Neuronal stem cell (in vitro differentiated cells): ENCODE results near the gene NFYC.

Experiments used
- DNase-seq: peaks from one replicate; pipeline ENCODE4 v3.0.0-alpha.2; 2013; ENCODE audit warnings: low spot score
- H2AFZ ChIP-seq: one replicate; pipeline ENCODE4 v1.6.1; 2013; ENCODE audit warnings: mild to moderate bottlenecking, low read length, inconsistent platforms
- H2AK5ac ChIP-seq: 2 replicates; pipeline ENCODE4 v1.6.1; 2013; ENCODE audit warnings: low read depth, mild to moderate bottlenecking, inconsistent platforms, low read length, moderate library complexity, mixed read lengths
- H2BK120ac ChIP-seq: 2 replicates; pipeline ENCODE4 v1.6.1; 2013; ENCODE audit warnings: low read depth, mild to moderate bottlenecking, inconsistent platforms, low read length, moderate library complexity, mixed read lengths
- H2BK12ac ChIP-seq: one replicate; pipeline ENCODE4 v1.6.1; 2013; ENCODE audit warnings: low read length, inconsistent platforms
- H2BK15ac ChIP-seq: 2 replicates; pipeline ENCODE4 v1.6.1; 2013; ENCODE audit warnings: mild to moderate bottlenecking, low read length, inconsistent platforms, mixed read lengths
- H2BK5ac ChIP-seq: one replicate; pipeline ENCODE4 v1.6.1; 2013; ENCODE audit warnings: inconsistent platforms, mild to moderate bottlenecking, low read length, moderate library complexity
- H3K14ac ChIP-seq: one replicate; pipeline ENCODE4 v1.6.1; 2013; ENCODE audit warnings: low read length, inconsistent platforms
- H3K18ac ChIP-seq: 2 replicates; pipeline ENCODE4 v1.6.1; 2013; ENCODE audit warnings: low read length, inconsistent platforms
- H3K23ac ChIP-seq: 2 replicates; pipeline ENCODE4 v1.6.1; 2013; ENCODE audit warnings: low read depth, mild to moderate bottlenecking, mixed read lengths, low read length, inconsistent platforms; ENCODE audit not compliant: poor library complexity
- H3K27ac ChIP-seq: replicated peaks from 3 replicates; pipeline ENCODE4 v1.5.1; 2013; ENCODE audit warnings: low read length, inconsistent platforms
- H3K27me3 ChIP-seq, 3 experiments: 2 replicates each; pipeline ENCODE4 v1.6.1; 2013; ENCODE audit warnings: low read length in 3 of 3, mild to moderate bottlenecking in 2 of 3, inconsistent platforms in 1 of 3, low read depth in 1 of 3, mixed read lengths in 1 of 3, moderate library complexity in 1 of 3; ENCODE audit not compliant: control insufficient read depth in 3 of 3, insufficient read depth in 3 of 3
- H3K36me3 ChIP-seq, 2 donors: replicated peaks in 1 of 2; 2 replicates each; pipeline ENCODE4 v1.6.1; 2013; ENCODE audit warnings: low read length in 2 of 2; ENCODE audit not compliant: control insufficient read depth in 2 of 2, insufficient read depth in 2 of 2
- H3K4ac ChIP-seq: 2 replicates; pipeline ENCODE4 v1.6.1; 2013; ENCODE audit warnings: inconsistent platforms, mild to moderate bottlenecking, low read length, moderate library complexity
- H3K4me1 ChIP-seq, 2 donors: 1 replicate in 1 of 2; 2 replicates in 1 of 2; pipeline ENCODE4 v1.6.1; 2013; ENCODE audit warnings: low read length in 2 of 2, low read depth in 1 of 2; ENCODE audit not compliant: control insufficient read depth in 2 of 2, insufficient read depth in 1 of 2
- H3K4me2 ChIP-seq: one replicate; pipeline ENCODE4 v1.6.1; 2013; ENCODE audit warnings: mild to moderate bottlenecking, low read length, inconsistent platforms; ENCODE audit not compliant: insufficient read depth, poor library complexity, severe bottlenecking
- H3K4me3 ChIP-seq, 2 donors: 2 replicates each; pipeline ENCODE4 v1.5.1; 2013; ENCODE audit warnings: low read length in 2 of 2, mild to moderate bottlenecking in 2 of 2, inconsistent platforms in 1 of 2, moderate library complexity in 1 of 2
- H3K79me1 ChIP-seq: one replicate; pipeline ENCODE4 v1.6.1; 2013; ENCODE audit warnings: low read depth, mild to moderate bottlenecking, inconsistent platforms, low read length, moderate library complexity
- H3K9ac ChIP-seq: one replicate; pipeline ENCODE4 v1.6.1; 2013; ENCODE audit warnings: mild to moderate bottlenecking, low read depth, low read length, inconsistent platforms; ENCODE audit not compliant: poor library complexity
- H3K9me3 ChIP-seq, 2 donors: replicated peaks in 1 of 2; 2 replicates each; pipeline versions ENCODE3 to v1.6.1; 2013; ENCODE audit warnings: low read length in 2 of 2, mild to moderate bottlenecking in 2 of 2, inconsistent platforms in 1 of 2, low read depth in 1 of 2, mixed read lengths in 1 of 2, moderate library complexity in 1 of 2; ENCODE audit not compliant: control insufficient read depth in 2 of 2, insufficient read depth in 1 of 2
- H4K8ac ChIP-seq: one replicate; pipeline ENCODE4 v1.6.1; 2013; ENCODE audit warnings: low read depth, mild to moderate bottlenecking, inconsistent platforms, low read length, moderate library complexity
- H4K91ac ChIP-seq: one replicate; pipeline ENCODE4 v1.6.1; 2013; ENCODE audit warnings: low read length, low read depth, mild to moderate bottlenecking, inconsistent platforms; ENCODE audit not compliant: poor library complexity
- WGBS, 2 donors: extraction: QIAGEN DNeasy Blood & Tissue Kit; methylation state at CpG; one replicate each; pipeline ENCODE4 v1.1.7; 2013; ENCODE audit warnings: missing lambda C conversion rate in 2 of 2, mixed read lengths in 1 of 2; ENCODE audit not compliant: insufficient read length in 2 of 2, insufficient replicate concordance in 1 of 2; ENCODE audit errors: extremely low coverage in 2 of 2; 5-methylcytosine and 5-hydroxymethylcytosine counted together

NFYC gene

DNA sequence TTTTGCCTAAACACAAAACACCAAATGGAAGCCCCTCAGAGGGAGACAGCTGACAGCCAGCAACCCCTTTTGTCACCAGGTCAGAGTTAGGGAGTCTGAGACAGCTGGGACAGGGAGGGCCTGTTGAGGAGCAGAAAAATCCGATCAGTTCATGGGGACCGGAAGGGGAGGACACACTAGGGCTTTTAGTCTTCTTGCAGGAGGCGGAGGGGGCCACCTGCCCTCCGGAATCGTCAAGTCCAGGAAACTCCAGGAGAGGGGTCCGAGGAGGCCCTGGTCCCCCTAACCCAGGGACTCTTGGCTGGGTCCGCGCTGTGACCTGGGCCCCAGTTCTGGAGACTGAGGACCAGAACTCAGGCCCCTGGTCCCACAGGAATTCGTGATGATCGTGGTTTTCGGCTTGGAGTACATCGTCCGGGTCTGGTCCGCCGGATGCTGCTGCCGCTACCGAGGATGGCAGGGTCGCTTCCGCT, 126.3 kb downstream of the NFYC start:
- H2BK5ac ChIP-seq = no peak overlapping the region
- no peak overlapping the region for H3K9ac ChIP-seq
- no peak overlapping the region for H3K4ac ChIP-seq
- H2AK5ac ChIP-seq = no peak overlapping the region
- H4K91ac ChIP-seq = no peak overlapping the region
- H3K18ac ChIP-seq = peak overlapping the region; percentile 87
- H2BK120ac ChIP-seq = no peak overlapping the region
- peak overlapping the region; percentile 89 for H3K4me2 ChIP-seq
- DNase-seq = no peak
- H3K9me3 ChIP-seq = no peaks in the 10 kb centered on the region
- WGBS, 2 donors = no CpG with 5 or more reads among the region's 19 CpGs
- H2BK12ac ChIP-seq = no peak overlapping the region
- no peak overlapping the region for H3K23ac ChIP-seq
- peaks cover 7 to 31% of the 10 kb centered on the region in 2 donors for H3K4me1 ChIP-seq
- H2AFZ ChIP-seq = peak overlapping the region; percentile 90
- H3K79me1 ChIP-seq = no peaks in the 10 kb centered on the region
- peak overlapping the region; percentile 37 to 84 for H3K4me3 ChIP-seq
- peak overlapping the region; percentile 92 for H2BK15ac ChIP-seq
- peaks cover 0 to 84% (median 8%) of the 10 kb centered on the region in 3 experiments for H3K27me3 ChIP-seq
- no peaks in the 10 kb centered on the region for H3K36me3 ChIP-seq
- H3K14ac ChIP-seq = no peak overlapping the region
- H3K27ac ChIP-seq = no peak overlapping the region
- no peak overlapping the region for H4K8ac ChIP-seq

DNA sequence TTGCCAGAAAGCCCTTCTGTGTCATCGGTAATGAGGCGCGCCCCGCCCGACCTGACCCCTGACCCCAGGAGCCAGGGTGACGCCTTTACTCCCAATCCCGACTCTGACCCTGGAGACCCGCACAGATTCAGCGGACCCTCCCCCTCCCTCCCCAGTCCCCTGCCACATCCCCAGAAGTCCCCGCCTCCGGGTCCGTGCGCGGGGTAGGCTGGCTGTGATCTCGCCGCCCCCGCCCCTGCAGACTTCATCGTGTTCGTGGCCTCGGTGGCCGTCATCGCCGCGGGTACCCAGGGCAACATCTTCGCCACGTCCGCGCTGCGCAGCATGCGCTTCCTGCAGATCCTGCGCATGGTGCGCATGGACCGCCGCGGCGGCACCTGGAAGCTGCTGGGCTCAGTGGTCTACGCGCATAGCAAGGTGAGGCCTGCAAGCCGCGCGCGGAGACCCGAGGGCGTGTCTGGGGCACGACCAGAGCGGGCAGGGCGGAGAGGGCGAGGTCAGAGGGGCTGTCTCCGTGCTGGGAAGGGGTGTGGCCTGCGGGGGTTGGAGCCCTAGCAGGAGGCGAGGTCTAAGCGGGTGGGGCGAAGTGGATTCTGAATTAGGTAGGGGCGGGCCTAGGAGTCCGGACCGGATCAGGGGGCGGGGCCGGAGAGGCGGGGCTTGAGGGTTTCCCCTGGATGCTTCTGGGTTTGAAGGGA, 126.9 kb downstream of the NFYC start:
- Histone ChIP-seq H4K91ac (peak overlapping the region; percentile 54), H4K8ac (no peak overlapping the region), H3K27me3 (peaks cover 0 to 84% (median 8%) of the 10 kb centered on the region in 3 experiments), H3K79me1 (no peaks in the 10 kb centered on the region), H3K27ac (peak overlapping the region; percentile 47), H3K9ac (peak overlapping the region; percentile 94), H3K18ac (peak overlapping the region; percentile 97), H3K4ac (no peak overlapping the region), H2AK5ac (no peak overlapping the region), H2BK15ac (peak overlapping the region; percentile 98), H3K4me2 (peak overlapping the region; percentile 89), H3K9me3 (no peaks in the 10 kb centered on the region), H3K14ac (no peak overlapping the region), H3K36me3 (no peaks in the 10 kb centered on the region), H3K4me1 (peaks cover 7 to 35% of the 10 kb centered on the region in 2 donors), H2BK120ac (peak overlapping the region; percentile 29), H2BK12ac (peak overlapping the region; percentile 97), H2BK5ac (no peak overlapping the region), H2AFZ (peak overlapping the region; percentile 90), H3K23ac (peak overlapping the region; percentile 93), H3K4me3 (peak overlapping the region; percentile 37 to 84)
- peak; percentile 77 for DNase-seq
- no CpG with 5 or more reads among the region's 59 CpGs for WGBS, 2 donors

DNA sequence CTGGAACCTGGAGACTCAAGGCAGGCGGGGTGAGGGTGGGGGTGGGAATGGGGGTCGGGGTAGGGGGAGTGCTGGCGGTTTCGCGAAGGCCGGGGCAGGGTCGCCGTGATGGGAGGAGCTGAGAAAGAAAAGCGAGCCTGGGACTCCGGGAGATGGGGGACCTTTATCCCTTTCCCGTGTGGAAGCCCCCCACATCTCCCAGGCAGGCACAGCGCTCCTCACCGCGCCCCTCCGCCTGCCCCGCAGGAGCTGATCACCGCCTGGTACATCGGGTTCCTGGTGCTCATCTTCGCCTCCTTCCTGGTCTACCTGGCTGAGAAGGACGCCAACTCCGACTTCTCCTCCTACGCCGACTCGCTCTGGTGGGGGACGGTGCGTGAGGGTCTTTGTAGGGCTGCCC, 127.6 kb downstream of the NFYC start:
- Histone ChIP-seq H2BK15ac (peak overlapping the region; percentile 98), H3K9me3 (no peaks in the 10 kb centered on the region), H3K4me2 (peak overlapping the region; percentile 30), H2BK5ac (peak overlapping the region; percentile 68), H3K4me1 (peaks cover 8 to 41% of the 10 kb centered on the region in 2 donors), H3K36me3 (no peaks in the 10 kb centered on the region), H2AK5ac (peak overlapping the region; percentile 71), H4K8ac (no peak overlapping the region), H3K18ac (peak overlapping the region; percentile 98), H3K4me3 (no peak overlapping the region), H3K23ac (peak overlapping the region; percentile 82), H2AFZ (no peak overlapping the region), H2BK12ac (peak overlapping the region; percentile 99), H3K4ac (peak overlapping the region; percentile 46), H4K91ac (no peak overlapping the region), H3K27me3 (peaks cover 0 to 89% (median 8%) of the 10 kb centered on the region in 3 experiments), H3K14ac (peak overlapping the region; percentile 98), H2BK120ac (peak overlapping the region; percentile 84), H3K79me1 (no peaks in the 10 kb centered on the region), H3K27ac (no peak overlapping the region), H3K9ac (peak overlapping the region; percentile 78)
- no peak for DNase-seq
- WGBS, 2 donors = no CpG with 5 or more reads among the region's 26 CpGs

DNA sequence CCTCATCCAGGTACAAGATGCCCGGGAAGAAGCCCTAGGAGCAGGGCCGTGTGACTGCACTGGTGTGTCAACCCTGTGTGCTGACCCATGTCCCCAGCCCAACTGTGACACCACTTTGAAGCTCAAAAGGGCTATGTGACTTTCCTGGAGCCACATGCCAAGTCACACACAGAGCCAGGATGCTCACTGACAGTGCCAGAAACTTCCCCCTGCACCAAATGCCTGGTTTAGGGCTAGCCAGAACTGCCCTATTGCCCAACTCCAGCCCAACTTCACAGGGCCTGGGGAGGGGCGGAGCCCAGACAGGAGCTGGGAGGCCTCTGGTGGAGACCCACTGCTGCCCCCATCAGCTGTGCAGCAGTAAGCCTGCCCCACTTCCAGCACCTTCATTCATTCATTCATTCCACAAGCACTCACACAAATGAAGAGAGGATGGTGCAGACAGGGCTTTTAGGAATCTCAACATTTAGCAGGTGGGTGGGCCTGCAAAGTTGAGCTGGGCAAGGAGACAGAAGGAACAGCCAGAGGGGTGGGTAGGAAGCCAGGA, 128.8 kb downstream of the NFYC start:
- H3K36me3 ChIP-seq = no peaks in the 10 kb centered on the region
- H3K79me1 ChIP-seq = no peaks in the 10 kb centered on the region
- no peak overlapping the region for H4K91ac ChIP-seq
- no peak overlapping the region for H2AFZ ChIP-seq
- H3K9me3 ChIP-seq = no peaks in the 10 kb centered on the region
- H3K27me3 ChIP-seq = peaks cover 0 to 82% (median 8%) of the 10 kb centered on the region in 3 experiments
- H3K18ac ChIP-seq = peak overlapping the region; percentile 98
- H4K8ac ChIP-seq = no peak overlapping the region
- no peak overlapping the region for H2BK5ac ChIP-seq
- DNase-seq = no peak
- peak overlapping the region; percentile 58 for H3K4ac ChIP-seq
- H2BK15ac ChIP-seq = peak overlapping the region; percentile 98
- H3K9ac ChIP-seq = no peak overlapping the region
- H2BK120ac ChIP-seq = no peak overlapping the region
- no peak overlapping the region for H3K4me2 ChIP-seq
- peak overlapping the region; percentile 71 for H2AK5ac ChIP-seq
- H3K27ac ChIP-seq = no peak overlapping the region
- no CpG with 5 or more reads among the region's 3 CpGs for WGBS, 2 donors
- no peak overlapping the region for H3K14ac ChIP-seq
- peak overlapping the region; percentile 99 for H2BK12ac ChIP-seq
- H3K4me1 ChIP-seq = peaks cover 20 to 49% of the 10 kb centered on the region in 2 donors
- peak overlapping the region; percentile 60 for H3K23ac ChIP-seq
- H3K4me3 ChIP-seq = no peak overlapping the region
